Breast epithelium (tissue), 4 donors: ENCODE measurements around the gene GADD45A. TPM values are rescaled to one million over a fixed set of nuclear protein-coding genes. Genes with fewer than 3 reads are reported as not detected.

Source experiments
- DNase-seq, 2 donors: peaks; one replicate each; pipeline ENCODE4 v3.0.0-alpha.2; 2019; ENCODE audit warnings: low spot score in 2 of 2
- H3K27ac ChIP-seq, 2 donors: fragments of 200-600 bp; sonication (generic) in 1 of 2; one replicate each; pipeline ENCODE4 v1.5.1; 2016 to 2019; ENCODE audit warnings: mild to moderate bottlenecking in 1 of 2
- H3K27me3 ChIP-seq, 2 donors: fragments of 200-600 bp; sonication (generic) in 1 of 2; one replicate each; pipeline versions ENCODE4 v1.5.1 to v1.6.0; 2017 to 2019; ENCODE audit warnings: control low read depth in 1 of 2, mild to moderate bottlenecking in 1 of 2
- H3K36me3 ChIP-seq: fragments of 200-600 bp; one replicate; pipeline ENCODE4 v1.5.1; 2019
- H3K4me1 ChIP-seq, 2 donors: fragments of 200-600 bp; sonication (generic); one replicate each; pipeline ENCODE4 v1.5.1; 2016 to 2019; ENCODE audit warnings: control low read depth in 1 of 2
- H3K4me3 ChIP-seq, 3 donors: fragments of 200-600 bp; sonication (generic); 1 replicate in 2 of 3; 2 replicates in 1 of 3; pipeline ENCODE4 v1.5.1; 2016 to 2019; ENCODE audit warnings: mild to moderate bottlenecking in 3 of 3, moderate library complexity in 2 of 3
- H3K9me3 ChIP-seq, 2 donors: fragments of 200-600 bp; sonication (generic) in 1 of 2; one replicate each; pipeline ENCODE4 v1.5.1; 2016 to 2019; ENCODE audit warnings: control low read depth in 1 of 2
- CTCF ChIP-seq, 3 donors: fragments of 450-650 bp; IDR thresholded peaks; one replicate each; pipeline ENCODE4 v1.5.1; 2016 to 2017; ENCODE audit warnings: antibody characterized with exemption in 3 of 3, mild to moderate bottlenecking in 3 of 3, moderate library complexity in 3 of 3
- POLR2A ChIP-seq: fragments of 450-650 bp; IDR thresholded peaks from one replicate; pipeline ENCODE4 v1.6.1; 2016; ENCODE audit warnings: antibody characterized with exemption, mild to moderate bottlenecking, moderate library complexity
- POLR2AphosphoS5 ChIP-seq, 3 donors: sonication (generic); formaldehyde crosslinking; IDR thresholded peaks; one replicate each; pipeline ENCODE4 v1.6.1; 2017; ENCODE audit warnings: antibody characterized with exemption in 3 of 3
- intact Hi-C: fragments of 100-400 bp; cut with DNase I; formaldehyde crosslinking; loops from one replicate; pipeline ENCODE4 v1.15.1; 2023; ENCODE audit warnings: low total_unique reads
- total RNA-seq, 3 donors: library from RNA; depleted of rRNA; stranded (reverse); fragments of >200 nt; gene quantifications; one replicate each; pipeline ENCODE4 v1.1.0, GENCODE V29; 2016

The GADD45A gene
- total RNA-seq, 3 donors from 2014 or later = 52.4 to 68.2 (median 55.4) TPM

GRCh38 chr1:67677408-67677807 is 7.6 kb upstream of the GADD45A start:
- TF ChIP-seq POLR2A (no peak), CTCF (IDR thresholded peaks at IDR 0.05) (no peak), POLR2AphosphoS5 (IDR thresholded peaks at IDR 0.05) (no peak)
- DNase-seq = no peak
- intact Hi-C loops = no loop called here
- Histone ChIP-seq H3K4me1 (no peaks in the 10 kb centered on the region), H3K36me3 (no peaks in the 10 kb centered on the region), H3K9me3 (no peaks in the 10 kb centered on the region), H3K27me3 (no peaks in the 10 kb centered on the region), H3K4me3 (no peak overlapping the region), H3K27ac (no peak overlapping the region)

GRCh38 chr1:67677930-67678329 is 7.1 kb upstream of the GADD45A start:
- no peaks in the 10 kb centered on the region for H3K27me3 ChIP-seq

GRCh38 chr1:67679691-67680090 is 5.3 kb upstream of the GADD45A start:
- Histone ChIP-seq H3K27ac (no peak overlapping the region), H3K9me3 (no peaks in the 10 kb centered on the region), H3K4me3 (no peak overlapping the region), H3K36me3 (no peaks in the 10 kb centered on the region), H3K27me3 (no peaks in the 10 kb centered on the region), H3K4me1 (peaks cover 0 to 5% of the 10 kb centered on the region in 2 donors)
- TF ChIP-seq POLR2A (no peak), CTCF (IDR thresholded peaks at IDR 0.05) (no peak), POLR2AphosphoS5 (IDR thresholded peaks at IDR 0.05) (no peak)
- no peak for DNase-seq
- intact Hi-C loops = no loop called here

More at GRCh38 chr1:67677930-67678329, 7.1 kb upstream of the GADD45A start:
- H3K27ac ChIP-seq = no peak overlapping the region
- no peak for DNase-seq
- H3K36me3 ChIP-seq = no peaks in the 10 kb centered on the region
- TF ChIP-seq CTCF (IDR thresholded peaks at IDR 0.05) = no peak
- TF ChIP-seq POLR2AphosphoS5 (IDR thresholded peaks at IDR 0.05) = no peak
- no peak for TF ChIP-seq POLR2A
- no peaks in the 10 kb centered on the region for H3K4me1 ChIP-seq
- no peak overlapping the region for H3K4me3 ChIP-seq
- intact Hi-C loops = no loop called here
- H3K9me3 ChIP-seq = no peaks in the 10 kb centered on the region

GRCh38 chr1:67680486-67680885 is 4.5 kb upstream of the GADD45A start:
- H3K36me3 ChIP-seq = no peaks in the 10 kb centered on the region
- no peak for DNase-seq
- no peak overlapping the region for H3K27ac ChIP-seq
- intact Hi-C loops = no loop called here
- no peaks in the 10 kb centered on the region for H3K27me3 ChIP-seq
- H3K9me3 ChIP-seq = no peaks in the 10 kb centered on the region
- peaks cover 0 to 5% of the 10 kb centered on the region in 2 donors for H3K4me1 ChIP-seq
- TF ChIP-seq POLR2A (no peak), POLR2AphosphoS5 (IDR thresholded peaks at IDR 0.05) (no peak), CTCF (IDR thresholded peaks at IDR 0.05) (no peak)
- H3K4me3 ChIP-seq = no peak overlapping the region

GRCh38 chr1:67682659-67683197 is 2.3 kb upstream of the GADD45A start:
- intact Hi-C loops = no loop called here
- no peaks in the 10 kb centered on the region for H3K27me3 ChIP-seq
- H3K9me3 ChIP-seq = no peaks in the 10 kb centered on the region
- H3K4me3 ChIP-seq = no peak overlapping the region
- peak overlapping the region in 1 of 2 donors; percentile 16 for H3K27ac ChIP-seq
- TF ChIP-seq POLR2A (no peak), POLR2AphosphoS5 (IDR thresholded peaks at IDR 0.05) (no peak)
- no peak for DNase-seq
- no peaks in the 10 kb centered on the region for H3K36me3 ChIP-seq
- peaks cover 4 to 5% of the 10 kb centered on the region in 2 donors for H3K4me1 ChIP-seq
